Activated naive CD8-positive, alpha-beta T cell treated with anti-CD3 and anti-CD28 coated beads, Interleukin-2, amount 50 U/mL, for 24 hours (primary cell): ENCODE results near the gene FYCO1.

Experiments
- ATAC-seq: fragments of 150-1000 bp; cut with Tn5 transposase; one replicate; pipeline ENCODE4 v1.10.0; 2021
- DNase-seq: peaks from one replicate; pipeline ENCODE4 v3.0.0; 2021
- H3K27ac Mint-ChIP-seq: one replicate; pipeline ENCODE4 v1.8.0; 2021; ENCODE audit warnings: mild to moderate bottlenecking, mixed read lengths
- H3K27me3 Mint-ChIP-seq: one replicate; pipeline ENCODE4 v1.8.0; 2021; ENCODE audit warnings: mixed read lengths
- H3K36me3 Mint-ChIP-seq: one replicate; pipeline ENCODE4 v1.8.0; 2021; ENCODE audit warnings: low read depth, mixed read lengths
- H3K4me1 Mint-ChIP-seq: one replicate; pipeline ENCODE4 v1.8.0; 2021; ENCODE audit warnings: mixed read lengths
- H3K4me3 Mint-ChIP-seq: one replicate; pipeline ENCODE4 v1.8.0; 2021; ENCODE audit warnings: mild to moderate bottlenecking, moderate library complexity, mixed read lengths
- H3K9me3 Mint-ChIP-seq: one replicate; pipeline ENCODE4 v1.8.0; 2021; ENCODE audit warnings: mixed read lengths

FYCO1 gene

GRCh38 chr3:45940781-45941365, 54.8 kb downstream of the FYCO1 start:
- Mint-ChIP-seq H3K27me3 (peaks cover 10% of the 10 kb centered on the region), H3K4me1 (peaks cover 45% of the 10 kb centered on the region), H3K4me3 (no peak overlapping the region), H3K27ac (no peak overlapping the region), H3K9me3 (no peaks in the 10 kb centered on the region), H3K36me3 (peaks cover 13% of the 10 kb centered on the region)
- DNase-seq (no peak), ATAC-seq (no peak)

- ATAC-seq (no peak), DNase-seq (no peak)
- H3K9me3 Mint-ChIP-seq, result no peaks in the 10 kb centered on the region
- H3K27ac Mint-ChIP-seq, result no peak overlapping the region
- peaks cover 11% of the 10 kb centered on the region for H3K36me3 Mint-ChIP-seq
- H3K27me3 Mint-ChIP-seq, result peaks cover 9% of the 10 kb centered on the region
- peaks cover 43% of the 10 kb centered on the region for H3K4me1 Mint-ChIP-seq
- H3K4me3 Mint-ChIP-seq, result no peak overlapping the region
These were observed 55.4 kb downstream of the FYCO1 start for GRCh38 chr3:45940004-45940780.

- H3K4me1 Mint-ChIP-seq, result peaks cover 35% of the 10 kb centered on the region
These were observed 56.3 kb downstream of the FYCO1 start for GRCh38 chr3:45939341-45939771.

GRCh38 chr3:45938864-45939263, 56.8 kb downstream of the FYCO1 start:
- Mint-ChIP-seq H3K4me1 (peaks cover 32% of the 10 kb centered on the region), H3K36me3 (peaks cover 21% of the 10 kb centered on the region)
- peak; percentile 55 for ATAC-seq

More at GRCh38 chr3:45939341-45939771, 56.3 kb downstream of the FYCO1 start:
- Mint-ChIP-seq H3K9me3 (no peaks in the 10 kb centered on the region), H3K27me3 (peaks cover 4% of the 10 kb centered on the region), H3K4me3 (no peak overlapping the region), H3K36me3 (peaks cover 17% of the 10 kb centered on the region), H3K27ac (peak overlapping the region; percentile 26)
- peak; percentile 24 for DNase-seq
- peak; percentile 42 for ATAC-seq

GRCh38 chr3:45938043-45938435, 57.6 kb downstream of the FYCO1 start:
- no peak for DNase-seq
- Mint-ChIP-seq H3K4me1 (peaks cover 24% of the 10 kb centered on the region), H3K27me3 (peaks cover 4% of the 10 kb centered on the region), H3K4me3 (no peak overlapping the region), H3K9me3 (no peaks in the 10 kb centered on the region), H3K36me3 (peaks cover 26% of the 10 kb centered on the region), H3K27ac (no peak overlapping the region)
- ATAC-seq, result no peak

More at GRCh38 chr3:45938864-45939263, 56.8 kb downstream of the FYCO1 start:
- Mint-ChIP-seq H3K4me3 (no peak overlapping the region), H3K27me3 (peaks cover 4% of the 10 kb centered on the region), H3K27ac (peak overlapping the region; percentile 26), H3K9me3 (no peaks in the 10 kb centered on the region)
- DNase-seq, result peak; percentile 87

GRCh38 chr3:45937206-45938042, 58.2 kb downstream of the FYCO1 start:
- ATAC-seq, result no peak
- no peak for DNase-seq
- no peak overlapping the region for H3K4me3 Mint-ChIP-seq
- H3K4me1 Mint-ChIP-seq, result peaks cover 18% of the 10 kb centered on the region
- H3K27ac Mint-ChIP-seq, result no peak overlapping the region
- no peaks in the 10 kb centered on the region for H3K9me3 Mint-ChIP-seq
- H3K27me3 Mint-ChIP-seq, result peaks cover 4% of the 10 kb centered on the region
- H3K36me3 Mint-ChIP-seq, result peaks cover 27% of the 10 kb centered on the region

GRCh38 chr3:45936261-45936660, 59.4 kb downstream of the FYCO1 start:
- no peak for DNase-seq
- ATAC-seq, result no peak
- H3K27me3 Mint-ChIP-seq, result peaks cover 4% of the 10 kb centered on the region

GRCh38 chr3:45933591-45933990, 62.0 kb downstream of the FYCO1 start:
- DNase-seq, result no peak
- Mint-ChIP-seq H3K27me3 (no peaks in the 10 kb centered on the region), H3K27ac (no peak overlapping the region), H3K36me3 (peaks cover 36% of the 10 kb centered on the region), H3K4me1 (no peaks in the 10 kb centered on the region), H3K4me3 (no peak overlapping the region), H3K9me3 (no peaks in the 10 kb centered on the region)
- ATAC-seq, result no peak

More at GRCh38 chr3:45936261-45936660, 59.4 kb downstream of the FYCO1 start:
- Mint-ChIP-seq H3K9me3 (no peaks in the 10 kb centered on the region), H3K4me3 (no peak overlapping the region), H3K27ac (no peak overlapping the region), H3K36me3 (peaks cover 27% of the 10 kb centered on the region), H3K4me1 (peaks cover 14% of the 10 kb centered on the region)

- DNase-seq, result no peak
- Mint-ChIP-seq H3K4me3 (no peak overlapping the region), H3K36me3 (peaks cover 40% of the 10 kb centered on the region), H3K4me1 (no peaks in the 10 kb centered on the region), H3K9me3 (no peaks in the 10 kb centered on the region), H3K27ac (no peak overlapping the region), H3K27me3 (no peaks in the 10 kb centered on the region)
- ATAC-seq, result no peak
These were observed 63.5 kb downstream of the FYCO1 start for GRCh38 chr3:45932112-45932511.

GRCh38 chr3:45931496-45931895, 64.1 kb downstream of the FYCO1 start:
- Mint-ChIP-seq H3K27me3 (no peaks in the 10 kb centered on the region), H3K4me1 (no peaks in the 10 kb centered on the region), H3K27ac (no peak overlapping the region), H3K36me3 (peaks cover 43% of the 10 kb centered on the region), H3K4me3 (no peak overlapping the region), H3K9me3 (no peaks in the 10 kb centered on the region)
- ATAC-seq (no peak), DNase-seq (no peak)

- peak; percentile 84 for ATAC-seq
These were observed 66.5 kb downstream of the FYCO1 start for GRCh38 chr3:45929042-45929679.

GRCh38 chr3:45927881-45928280, 67.7 kb downstream of the FYCO1 start:
- Mint-ChIP-seq H3K36me3 (peaks cover 41% of the 10 kb centered on the region), H3K4me3 (no peak overlapping the region), H3K27ac (no peak overlapping the region), H3K9me3 (no peaks in the 10 kb centered on the region), H3K4me1 (peaks cover 2% of the 10 kb centered on the region), H3K27me3 (no peaks in the 10 kb centered on the region)
- ATAC-seq (no peak), DNase-seq (no peak)

More at GRCh38 chr3:45929042-45929679, 66.5 kb downstream of the FYCO1 start:
- Mint-ChIP-seq H3K9me3 (no peaks in the 10 kb centered on the region), H3K36me3 (peaks cover 44% of the 10 kb centered on the region), H3K4me1 (no peaks in the 10 kb centered on the region), H3K27ac (no peak overlapping the region), H3K27me3 (no peaks in the 10 kb centered on the region), H3K4me3 (no peak overlapping the region)
- DNase-seq, result peak; percentile 68

GRCh38 chr3:45923755-45924154, 71.9 kb downstream of the FYCO1 start:
- no peak for ATAC-seq
- Mint-ChIP-seq H3K4me3 (no peak overlapping the region), H3K4me1 (peaks cover 14% of the 10 kb centered on the region), H3K27me3 (peaks cover 13% of the 10 kb centered on the region), H3K36me3 (peaks cover 44% of the 10 kb centered on the region), H3K9me3 (no peaks in the 10 kb centered on the region), H3K27ac (no peak overlapping the region)
- no peak for DNase-seq

GRCh38 chr3:45922950-45923590, 72.6 kb downstream of the FYCO1 start:
- Mint-ChIP-seq H3K27me3 (peaks cover 14% of the 10 kb centered on the region), H3K4me3 (no peak overlapping the region), H3K27ac (no peak overlapping the region), H3K9me3 (no peaks in the 10 kb centered on the region), H3K4me1 (peaks cover 20% of the 10 kb centered on the region), H3K36me3 (peaks cover 49% of the 10 kb centered on the region)
- ATAC-seq (no peak), DNase-seq (no peak)
